Activated naive CD4-positive, alpha-beta T cell (primary cell): Measurements from ENCODE around the gene SRF.

Experiments
- DNase-seq, 4 experiments: peaks; one replicate each; lab custom pipeline; 2025; lab: John Stamatoyannopoulos, UW

The SRF gene

DNA sequence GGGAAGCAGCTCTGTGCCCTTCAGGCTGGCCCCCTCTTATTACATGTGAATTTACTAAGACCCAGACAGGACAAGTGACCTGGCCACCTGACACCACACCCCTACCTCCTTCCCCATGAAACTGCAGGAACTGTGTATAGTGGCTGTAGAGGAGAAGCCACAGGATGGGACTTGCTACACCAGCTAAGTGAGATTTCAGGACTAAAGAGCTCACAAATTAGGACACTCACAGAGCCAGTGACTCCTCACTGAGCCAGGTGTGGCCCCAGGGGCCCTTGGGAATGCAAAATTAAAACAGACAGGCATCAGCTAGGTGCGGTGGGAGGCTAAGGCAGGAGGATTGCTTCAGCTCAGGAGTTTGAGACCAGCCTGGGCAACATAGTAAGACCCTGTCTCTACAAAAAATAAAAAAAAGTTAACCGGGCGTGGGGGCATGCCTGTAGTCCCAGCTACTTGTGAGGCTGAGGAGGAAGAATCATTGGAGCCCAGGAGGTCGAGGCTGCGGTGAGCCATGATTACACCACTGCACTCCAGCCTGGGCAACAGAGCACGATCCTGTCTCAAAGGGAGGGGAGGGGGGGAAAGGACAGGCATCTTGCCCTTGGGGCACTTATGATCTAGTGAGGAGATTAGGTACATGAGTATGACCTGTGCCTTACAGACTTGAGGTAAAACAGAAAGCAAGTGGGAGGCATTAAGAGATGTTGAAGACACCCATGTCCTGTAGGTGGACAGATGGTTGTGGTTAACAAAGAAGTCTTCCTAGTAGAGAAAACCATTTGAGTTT lies 23.2 kb upstream of the SRF start:
- no peak for DNase-seq

DNA sequence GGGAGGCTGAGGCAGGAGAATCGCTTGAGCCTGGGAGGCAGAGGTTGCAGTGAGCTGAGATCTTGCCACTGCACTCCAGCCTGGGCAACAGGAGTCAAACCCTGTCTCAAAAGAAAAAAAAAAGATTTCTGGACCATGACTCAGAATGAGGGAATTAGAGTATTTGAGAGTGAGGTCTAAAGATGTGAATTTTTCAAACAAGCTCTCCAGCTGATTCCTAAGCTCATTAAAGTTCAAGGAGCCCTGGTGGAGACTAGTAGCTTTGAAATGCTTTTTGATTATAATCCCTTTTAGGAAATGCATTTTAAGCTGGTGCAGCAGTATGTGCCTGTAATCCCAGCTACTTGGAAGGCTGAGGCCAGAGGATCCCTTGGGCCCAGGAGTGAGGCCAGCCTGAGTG lies 21.8 kb upstream of the SRF start:
- no peak for DNase-seq

DNA sequence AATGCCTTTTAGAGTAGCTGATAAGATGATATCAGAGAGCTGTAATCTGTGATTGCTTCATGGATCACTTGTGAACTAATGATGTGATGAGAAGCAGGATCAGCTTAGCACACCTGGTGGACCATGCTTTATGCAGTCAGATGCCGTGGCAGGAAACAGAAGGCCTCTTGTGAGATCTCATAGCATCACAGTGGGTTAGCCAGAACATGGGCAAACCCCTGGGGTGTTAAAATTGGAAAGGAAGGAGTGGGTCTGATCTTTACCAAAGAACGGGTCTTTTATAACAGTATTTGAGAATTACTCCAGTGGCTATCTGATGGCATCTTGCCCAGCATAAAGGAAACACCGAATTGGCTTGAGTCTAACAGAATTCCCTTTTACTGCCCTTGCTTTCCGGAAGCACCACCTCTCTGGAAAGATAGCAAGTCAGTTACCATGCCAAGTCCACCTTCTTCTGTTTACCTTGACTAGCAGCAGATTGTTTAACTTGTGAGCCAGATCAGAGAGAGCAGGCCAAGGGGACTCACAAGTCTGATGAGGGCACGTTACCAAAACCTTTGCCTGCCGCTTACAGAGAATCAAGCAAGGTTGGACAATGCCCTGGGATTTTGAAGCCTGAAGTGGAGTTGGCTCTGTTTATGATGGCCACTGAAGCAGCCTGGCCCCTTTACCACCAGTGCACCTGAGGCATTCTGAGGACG lies 20.9 kb upstream of the SRF start:
- DNase-seq, result no peak

DNA sequence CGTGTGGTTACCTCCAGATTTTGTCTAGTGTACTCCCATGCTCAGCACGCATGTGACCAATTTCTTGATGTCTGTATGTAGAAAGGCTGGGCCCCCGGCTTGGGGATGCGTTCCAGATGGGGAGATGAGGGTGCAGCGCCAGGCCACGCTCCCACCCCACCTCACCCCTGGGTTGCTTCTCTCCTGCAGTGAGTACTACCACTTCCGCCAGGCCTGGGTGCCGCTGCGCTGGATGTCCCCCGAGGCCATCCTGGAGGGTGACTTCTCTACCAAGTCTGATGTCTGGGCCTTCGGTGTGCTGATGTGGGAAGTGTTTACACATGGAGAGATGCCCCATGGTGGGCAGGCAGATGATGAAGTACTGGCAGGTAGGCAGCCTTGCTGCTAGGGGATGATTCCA lies 11.5 kb upstream of the SRF start:
- DNase-seq, result no peak

DNA sequence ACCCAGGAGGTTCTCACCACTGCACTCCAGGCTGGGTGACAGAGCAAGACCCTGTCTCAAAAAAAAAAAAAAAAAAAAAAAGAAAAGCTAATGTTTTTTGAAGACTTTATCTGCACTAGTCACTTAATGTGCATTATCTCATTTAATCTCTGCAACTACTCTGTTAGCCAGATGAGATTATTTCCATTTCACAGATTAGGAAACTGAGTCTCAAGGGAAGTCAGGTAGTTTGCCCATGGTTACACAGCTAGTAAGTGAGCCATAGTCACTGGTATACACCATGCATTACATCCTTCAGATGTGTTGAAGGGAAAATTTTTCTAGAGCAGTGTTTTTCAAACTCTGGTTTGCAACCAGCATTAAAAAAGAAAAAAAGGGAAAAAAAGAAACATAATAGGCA lies 7.2 kb upstream of the SRF start:
- no peak for DNase-seq

DNA sequence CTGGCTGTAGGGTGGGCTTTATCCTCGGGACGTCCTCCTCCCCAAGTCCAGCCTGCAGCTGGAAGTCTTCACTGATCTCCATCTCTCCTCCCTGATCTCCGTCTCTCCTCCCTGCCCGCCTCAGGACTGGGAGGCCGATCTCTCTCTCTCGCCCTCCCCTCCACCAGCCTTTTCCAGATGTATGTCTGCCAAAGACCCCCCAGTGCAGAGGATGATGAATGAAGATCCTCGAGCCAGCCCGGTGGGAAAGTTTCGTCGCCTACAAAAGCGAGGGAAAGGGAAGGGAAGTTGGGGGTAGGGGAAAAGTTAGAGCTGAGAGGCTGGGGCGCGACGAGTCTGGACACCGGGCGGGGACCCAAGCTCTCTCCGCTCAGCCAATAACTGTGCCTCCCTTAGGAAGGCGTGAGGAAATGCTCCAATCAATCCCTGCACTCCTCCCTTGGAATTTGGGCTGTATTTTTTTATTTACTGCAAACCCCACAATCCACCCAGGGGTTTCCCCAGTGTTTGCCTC lies 595 bp upstream of the SRF start:
- no peak for DNase-seq

DNA sequence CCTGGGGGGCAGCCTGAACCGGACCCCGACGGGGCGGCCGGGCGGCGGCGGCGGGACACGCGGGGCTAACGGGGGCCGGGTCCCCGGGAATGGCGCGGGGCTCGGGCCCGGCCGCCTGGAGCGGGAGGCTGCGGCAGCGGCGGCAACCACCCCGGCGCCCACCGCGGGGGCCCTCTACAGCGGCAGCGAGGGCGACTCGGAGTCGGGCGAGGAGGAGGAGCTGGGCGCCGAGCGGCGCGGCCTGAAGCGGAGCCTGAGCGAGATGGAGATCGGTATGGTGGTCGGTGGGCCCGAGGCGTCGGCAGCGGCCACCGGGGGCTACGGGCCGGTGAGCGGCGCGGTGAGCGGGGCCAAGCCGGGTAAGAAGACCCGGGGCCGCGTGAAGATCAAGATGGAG lies 636 bp downstream of the SRF start:
- DNase-seq, result peak in 2 of 4 experiments; percentile 30 to 43

DNA sequence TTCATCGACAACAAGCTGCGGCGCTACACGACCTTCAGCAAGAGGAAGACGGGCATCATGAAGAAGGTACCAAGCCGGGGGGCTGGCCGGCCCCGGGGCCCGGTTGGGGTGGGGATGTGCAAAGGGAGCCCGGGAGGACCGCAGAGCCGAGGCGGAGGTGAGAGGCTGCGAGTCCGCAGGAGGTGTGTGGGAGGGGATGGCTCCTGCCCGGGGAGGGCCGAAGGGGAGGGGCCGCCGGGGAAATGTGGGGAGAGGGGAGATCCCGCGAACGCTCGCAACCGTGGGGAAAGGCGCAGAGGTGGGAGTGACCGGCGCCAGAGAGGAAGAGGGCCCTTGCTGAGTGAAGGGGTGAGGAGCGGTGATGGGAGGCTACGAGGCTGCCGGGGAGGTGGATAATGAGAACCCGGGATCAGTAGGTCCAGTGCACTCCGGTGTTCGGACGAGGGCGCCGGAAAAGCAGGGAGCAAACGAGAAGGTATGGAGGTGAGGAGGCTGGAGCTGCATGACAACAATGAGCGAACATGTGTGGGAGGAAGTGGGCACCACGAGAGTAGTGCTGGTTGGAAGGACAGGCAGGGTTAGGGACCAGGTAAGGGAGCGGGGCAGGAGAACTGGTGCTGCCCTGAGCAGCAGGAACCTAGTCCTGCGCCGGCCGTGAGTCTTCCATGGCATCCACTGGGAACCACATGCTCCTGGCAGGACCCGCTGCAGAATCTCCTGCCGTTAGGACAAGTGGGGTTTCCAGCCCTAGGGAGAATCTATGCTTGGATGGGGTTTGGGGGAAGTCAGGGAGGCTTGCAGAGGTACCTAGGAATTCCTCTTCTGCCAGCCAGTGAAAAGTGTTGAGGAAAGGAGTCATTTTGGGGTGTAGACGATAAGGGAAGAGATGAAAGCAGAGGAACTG lies 1.3 kb downstream of the SRF start:
- DNase-seq, result peak in 2 of 4 experiments; percentile 22 to 35

DNA sequence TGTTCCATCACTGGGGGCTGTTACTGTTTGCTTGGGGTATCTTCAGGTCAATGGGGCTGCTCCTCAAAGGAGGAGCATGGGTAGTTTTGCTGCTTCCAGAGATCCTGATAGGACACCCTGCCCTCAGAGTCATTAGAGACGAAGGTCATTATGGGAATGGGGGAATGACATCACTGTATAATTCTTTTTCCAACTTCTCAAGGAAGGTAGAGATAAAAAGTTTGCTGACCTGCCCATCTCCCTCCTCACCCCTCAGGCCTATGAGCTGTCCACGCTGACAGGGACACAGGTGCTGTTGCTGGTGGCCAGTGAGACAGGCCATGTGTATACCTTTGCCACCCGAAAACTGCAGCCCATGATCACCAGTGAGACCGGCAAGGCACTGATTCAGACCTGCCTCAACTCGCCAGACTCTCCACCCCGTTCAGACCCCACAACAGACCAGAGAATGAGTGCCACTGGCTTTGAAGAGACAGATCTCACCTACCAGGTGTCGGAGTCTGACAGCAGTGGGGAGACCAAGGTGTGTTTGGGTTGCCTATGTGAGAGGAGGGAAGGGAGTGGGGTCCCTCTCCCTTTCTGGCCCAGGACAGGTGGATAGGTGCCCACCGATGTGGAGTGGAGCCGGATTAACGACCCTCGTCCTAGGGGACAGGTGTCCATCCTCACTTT lies 2.7 kb downstream of the SRF start:
- DNase-seq, result no peak

DNA sequence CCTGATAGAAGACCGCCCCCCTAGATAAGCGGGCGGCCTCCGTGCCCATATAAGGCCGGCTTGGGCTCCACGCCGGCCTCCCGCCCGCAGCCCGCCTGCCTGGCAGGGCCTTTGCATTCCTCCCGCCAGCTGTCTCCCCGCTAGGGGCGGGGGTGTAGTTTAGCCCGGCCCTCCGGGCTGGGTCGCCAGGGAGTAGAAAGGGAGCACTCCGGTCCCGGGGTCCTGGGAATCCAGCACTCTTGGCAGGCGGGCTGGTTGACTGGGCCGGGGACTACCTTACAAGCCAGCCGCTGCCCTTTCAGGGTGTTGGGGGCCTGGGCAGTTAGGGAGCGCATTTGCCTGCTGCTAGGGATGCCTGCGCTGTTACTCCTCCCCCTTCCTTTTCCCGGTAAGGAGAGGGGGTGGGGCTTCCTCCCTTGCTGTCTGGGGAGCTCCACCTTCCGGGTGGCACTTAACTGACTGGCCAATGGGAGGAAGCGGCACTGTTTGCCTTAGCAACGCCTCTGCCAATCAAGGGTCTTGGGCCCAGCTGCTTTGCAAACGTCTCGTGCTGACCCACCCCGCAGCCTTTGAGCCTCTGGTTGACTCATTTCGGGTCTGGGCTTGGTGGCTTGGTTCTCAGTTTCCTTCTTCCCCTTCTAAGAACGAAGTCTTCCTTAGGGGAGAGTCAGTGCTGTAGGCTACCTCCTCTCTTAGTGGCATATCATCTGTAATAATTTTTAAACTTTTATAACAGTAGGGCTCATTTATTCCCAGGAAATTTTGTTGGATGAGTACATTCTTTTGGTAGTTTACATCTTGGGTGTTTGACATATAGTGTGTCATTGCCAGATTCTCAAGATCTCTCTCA lies 3.4 kb downstream of the SRF start:
- DNase-seq, result peak; percentile 45 to 84 (median 74)

DNA sequence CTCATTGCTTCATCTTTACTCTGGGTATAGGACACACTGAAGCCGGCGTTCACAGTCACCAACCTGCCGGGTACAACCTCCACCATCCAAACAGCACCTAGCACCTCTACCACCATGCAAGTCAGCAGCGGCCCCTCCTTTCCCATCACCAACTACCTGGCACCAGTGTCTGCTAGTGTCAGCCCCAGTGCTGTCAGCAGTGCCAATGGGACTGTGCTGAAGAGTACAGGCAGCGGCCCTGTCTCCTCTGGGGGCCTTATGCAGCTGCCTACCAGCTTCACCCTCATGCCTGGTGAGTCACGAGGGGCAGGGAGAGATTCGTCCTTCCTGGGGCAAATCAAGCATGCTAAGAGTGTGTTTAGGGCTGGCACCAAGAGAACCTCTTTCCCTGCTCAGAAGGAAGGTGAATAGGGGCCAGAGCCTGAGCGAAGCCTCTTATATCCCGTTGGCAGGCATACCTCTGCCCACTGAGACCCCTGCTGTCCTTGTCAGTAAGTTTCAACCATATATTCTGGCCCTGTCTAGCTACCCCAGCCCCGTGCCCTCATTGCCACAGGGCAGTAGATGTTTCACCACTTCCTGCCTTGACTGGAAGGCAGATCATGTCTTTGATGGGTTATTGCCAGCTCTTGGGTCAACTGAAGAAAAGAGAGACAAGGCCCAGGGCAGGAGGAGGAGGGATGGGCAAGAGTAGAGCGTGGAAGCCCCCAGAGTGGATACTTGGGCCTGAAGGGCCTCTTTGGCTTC lies 4.8 kb downstream of the SRF start:
- no peak for DNase-seq

DNA sequence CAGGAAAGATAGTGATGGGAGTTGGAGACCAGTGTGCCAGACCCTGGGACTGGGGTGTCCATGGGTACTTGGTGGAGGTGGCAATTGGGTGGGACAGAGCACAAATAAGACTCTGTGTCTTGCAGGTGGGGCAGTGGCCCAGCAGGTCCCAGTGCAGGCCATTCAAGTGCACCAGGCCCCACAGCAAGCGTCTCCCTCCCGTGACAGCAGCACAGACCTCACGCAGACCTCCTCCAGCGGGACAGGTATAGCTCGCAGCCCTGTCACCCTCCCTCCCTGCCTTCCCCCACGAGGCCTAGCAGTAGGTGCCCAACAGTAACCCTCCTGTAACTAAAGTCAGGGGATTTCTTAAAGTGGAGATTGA lies 5.3 kb downstream of the SRF start:
- no peak for DNase-seq

DNA sequence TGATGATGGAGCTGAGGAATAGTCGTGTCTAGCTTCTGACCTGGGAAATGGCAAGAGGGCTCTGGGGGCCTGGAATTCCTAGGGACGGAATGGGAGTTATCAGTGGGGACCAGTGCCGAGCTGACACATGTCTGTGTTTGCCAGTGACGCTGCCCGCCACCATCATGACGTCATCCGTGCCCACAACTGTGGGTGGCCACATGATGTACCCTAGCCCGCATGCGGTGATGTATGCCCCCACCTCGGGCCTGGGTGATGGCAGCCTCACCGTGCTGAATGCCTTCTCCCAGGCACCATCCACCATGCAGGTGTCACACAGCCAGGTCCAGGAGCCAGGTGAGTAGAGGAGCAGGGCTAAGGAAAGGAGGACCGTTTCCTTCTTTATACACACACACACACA lies 7.1 kb downstream of the SRF start:
- DNase-seq, result no peak

DNA sequence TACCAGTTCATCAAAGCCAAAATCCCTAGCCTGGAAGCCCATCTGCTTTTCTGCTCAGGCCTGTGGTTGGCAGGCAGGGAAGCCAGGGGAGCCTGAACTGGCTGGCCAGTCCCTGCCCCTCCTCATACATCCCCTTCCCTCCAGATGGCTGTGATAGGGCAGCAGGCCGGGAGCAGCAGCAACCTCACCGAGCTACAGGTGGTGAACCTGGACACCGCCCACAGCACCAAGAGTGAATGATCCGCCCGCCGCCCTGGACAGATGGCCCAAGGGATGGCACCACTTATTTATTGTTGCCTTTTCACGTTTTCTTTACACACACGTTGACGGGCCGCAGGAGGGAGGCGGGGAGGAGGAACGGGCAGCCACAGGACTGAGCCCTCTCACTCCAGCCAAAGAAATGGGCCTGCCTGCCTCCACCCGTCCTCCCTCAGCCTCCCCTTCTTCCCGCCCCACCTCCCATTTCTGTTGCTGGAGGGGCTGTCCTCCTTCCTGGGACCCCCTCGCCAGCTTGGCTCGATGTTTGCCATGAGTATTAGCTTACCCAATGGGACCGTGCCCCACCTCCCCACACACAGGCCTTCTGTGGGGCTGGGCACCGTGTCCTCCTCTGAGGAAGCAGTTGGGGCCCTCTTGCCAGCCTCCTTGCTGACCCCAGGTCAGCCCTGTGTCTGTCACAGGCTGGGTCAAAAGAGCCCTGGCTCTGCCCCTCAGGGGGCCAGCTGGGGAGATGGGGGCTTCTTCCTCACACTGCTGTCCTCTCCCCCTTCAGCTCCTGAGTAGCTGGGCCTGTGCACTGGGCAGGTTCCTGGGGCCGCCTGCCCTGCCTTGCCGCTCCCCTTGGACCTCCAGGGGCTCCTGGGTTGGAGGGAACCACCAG lies 8.1 kb downstream of the SRF start:
- DNase-seq, result no peak

DNA sequence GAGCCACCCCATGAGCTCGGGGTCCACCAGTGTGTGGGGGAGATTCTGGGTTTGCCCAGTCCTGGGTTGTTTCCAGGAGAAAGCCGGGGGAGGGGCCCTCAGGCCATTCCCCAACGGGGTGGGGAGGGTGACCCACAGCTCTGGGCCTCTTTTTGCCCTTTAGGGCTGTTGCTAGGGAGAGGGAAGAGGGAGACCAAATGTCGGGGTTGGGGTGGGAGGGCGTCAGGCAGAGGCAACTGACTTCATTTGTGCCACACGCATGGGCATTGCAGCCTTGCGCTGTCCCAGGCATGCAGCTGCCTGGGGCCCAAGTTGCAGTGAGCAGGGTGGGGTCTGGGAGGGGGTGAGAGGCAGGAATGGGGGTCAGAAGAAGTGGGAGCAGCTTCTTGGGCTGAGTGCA lies 9.0 kb downstream of the SRF start:
- DNase-seq, result no peak

DNA sequence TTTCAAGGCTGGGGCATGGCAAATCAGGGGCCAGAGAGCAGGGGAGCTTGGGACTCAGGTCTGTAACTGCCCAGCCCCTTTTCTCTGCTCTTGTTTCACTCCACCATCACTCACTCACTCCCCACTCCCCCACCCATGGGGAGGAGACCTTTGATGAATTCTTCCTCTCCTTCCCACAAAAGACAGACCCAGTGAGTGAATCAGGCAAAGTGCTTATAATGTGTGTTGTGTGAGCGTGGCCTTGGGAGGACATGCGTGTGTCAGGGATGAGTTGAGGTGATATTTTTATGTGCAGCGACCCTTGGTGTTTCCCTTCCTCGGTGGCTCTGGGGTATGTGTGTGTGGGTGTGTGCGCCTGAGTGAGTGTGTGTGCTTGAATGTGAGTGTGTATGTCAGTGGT lies 9.9 kb downstream of the SRF start:
- DNase-seq, result no peak

DNA sequence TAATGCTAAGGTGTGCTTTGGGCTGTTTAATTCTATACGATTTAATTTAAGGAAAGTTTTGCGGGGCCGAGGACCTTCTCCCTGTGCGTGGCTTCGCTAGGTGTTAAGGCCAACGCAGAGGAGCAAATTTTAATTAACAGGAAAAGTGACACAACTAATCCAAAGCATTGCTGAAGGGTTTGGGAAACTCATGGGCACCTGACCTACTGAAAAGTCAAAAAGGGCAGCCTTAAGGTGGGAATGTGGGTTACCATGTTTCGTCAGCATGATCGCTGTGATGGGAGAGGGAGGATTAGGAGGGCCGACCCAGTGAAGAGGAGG lies 10.5 kb downstream of the SRF start:
- DNase-seq, result no peak

DNA sequence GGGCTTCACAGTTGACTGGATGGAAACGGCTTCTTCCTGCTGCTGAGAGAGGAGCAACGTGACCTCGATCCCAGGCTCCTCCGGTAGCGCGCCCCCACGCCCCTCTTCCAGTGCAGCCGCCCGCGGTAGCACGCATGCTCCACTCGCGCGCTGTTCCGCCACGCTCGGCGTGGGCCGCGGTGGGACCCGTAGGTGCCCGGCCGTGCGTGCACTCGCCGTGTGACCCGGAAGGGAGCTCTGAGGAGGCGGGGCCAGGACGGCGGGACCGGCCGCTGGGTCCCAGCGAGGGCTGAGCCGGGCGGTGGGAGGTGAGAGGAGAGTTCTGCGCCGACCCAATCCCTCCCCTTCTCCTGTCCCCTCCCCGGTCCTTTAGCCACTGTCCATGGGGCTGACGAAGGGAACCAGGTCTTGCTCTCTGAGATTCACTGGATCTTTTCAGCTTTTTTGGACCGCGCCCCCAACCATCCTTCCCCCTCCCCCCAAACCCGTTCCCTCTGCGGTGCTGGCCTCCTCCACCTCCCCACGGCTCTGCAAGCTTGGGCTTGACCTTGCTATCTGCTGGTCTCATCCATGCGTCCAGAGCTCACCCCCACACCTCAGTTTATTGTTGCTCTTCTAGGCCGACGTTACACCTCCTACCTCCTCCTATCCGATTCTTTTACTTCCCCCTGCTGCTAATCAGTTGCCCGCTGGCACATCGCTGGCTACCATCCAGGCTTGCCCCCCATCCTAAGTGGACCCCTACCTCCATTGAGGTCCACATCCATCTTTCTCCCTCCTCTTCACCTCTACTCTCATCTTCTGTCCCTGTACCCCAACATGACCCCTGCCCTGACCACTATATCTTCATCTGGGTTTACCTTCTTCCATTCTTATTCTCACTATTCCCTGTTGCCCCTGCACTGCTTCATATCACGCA lies 11.1 kb downstream of the SRF start, which contains the start of gene CUL9:
Gene CUL9 (plus strand): TSS at position 255 of the 919 bp plus-strand sequence. CDS start 2,115 bp downstream, outside the sequence.
- DNase-seq, result peak; percentile 37 to 69 (median 56)
